Activated naive CD8-positive, alpha-beta T cell treated with anti-CD3 and anti-CD28 coated beads, Interleukin-2, amount 50 U/mL, for 24 hours (primary cell): ENCODE measurements around the gene KDM2B.

Source experiments
- ATAC-seq: fragments of 150-1000 bp; cut with Tn5 transposase; one replicate; pipeline ENCODE4 v1.10.0; 2021
- DNase-seq: peaks from one replicate; pipeline ENCODE4 v3.0.0; 2021
- H3K27ac Mint-ChIP-seq: one replicate; pipeline ENCODE4 v1.8.0; 2021; ENCODE audit warnings: mild to moderate bottlenecking, mixed read lengths
- H3K27me3 Mint-ChIP-seq: one replicate; pipeline ENCODE4 v1.8.0; 2021; ENCODE audit warnings: mixed read lengths
- H3K36me3 Mint-ChIP-seq: one replicate; pipeline ENCODE4 v1.8.0; 2021; ENCODE audit warnings: low read depth, mixed read lengths
- H3K4me1 Mint-ChIP-seq: one replicate; pipeline ENCODE4 v1.8.0; 2021; ENCODE audit warnings: mixed read lengths
- H3K4me3 Mint-ChIP-seq: one replicate; pipeline ENCODE4 v1.8.0; 2021; ENCODE audit warnings: mild to moderate bottlenecking, moderate library complexity, mixed read lengths
- H3K9me3 Mint-ChIP-seq: one replicate; pipeline ENCODE4 v1.8.0; 2021; ENCODE audit warnings: mixed read lengths

KDM2B gene

GRCh38 chr12:121514184-121514742 is 66.6 kb downstream of the KDM2B start:
- H3K27me3 Mint-ChIP-seq: no peaks in the 10 kb centered on the region
- peak overlapping the region; percentile 1 for H3K27ac Mint-ChIP-seq
- no peaks in the 10 kb centered on the region for H3K9me3 Mint-ChIP-seq
- no peak overlapping the region for H3K4me3 Mint-ChIP-seq
- no peak for DNase-seq
- peaks cover 7% of the 10 kb centered on the region for H3K4me1 Mint-ChIP-seq
- peaks cover 5% of the 10 kb centered on the region for H3K36me3 Mint-ChIP-seq
- peak; percentile 60 for ATAC-seq

- DNase-seq (peak; percentile 30), ATAC-seq (peak; percentile 44)
- no peaks in the 10 kb centered on the region for H3K9me3 Mint-ChIP-seq
- peaks cover 7% of the 10 kb centered on the region for H3K4me1 Mint-ChIP-seq
- H3K27me3 Mint-ChIP-seq: no peaks in the 10 kb centered on the region
- H3K27ac Mint-ChIP-seq: peak overlapping the region; percentile 1
- H3K36me3 Mint-ChIP-seq: peaks cover 6% of the 10 kb centered on the region
- H3K4me3 Mint-ChIP-seq: no peak overlapping the region
These were observed 67.2 kb downstream of the KDM2B start for GRCh38 chr12:121513464-121514183.

DNA sequence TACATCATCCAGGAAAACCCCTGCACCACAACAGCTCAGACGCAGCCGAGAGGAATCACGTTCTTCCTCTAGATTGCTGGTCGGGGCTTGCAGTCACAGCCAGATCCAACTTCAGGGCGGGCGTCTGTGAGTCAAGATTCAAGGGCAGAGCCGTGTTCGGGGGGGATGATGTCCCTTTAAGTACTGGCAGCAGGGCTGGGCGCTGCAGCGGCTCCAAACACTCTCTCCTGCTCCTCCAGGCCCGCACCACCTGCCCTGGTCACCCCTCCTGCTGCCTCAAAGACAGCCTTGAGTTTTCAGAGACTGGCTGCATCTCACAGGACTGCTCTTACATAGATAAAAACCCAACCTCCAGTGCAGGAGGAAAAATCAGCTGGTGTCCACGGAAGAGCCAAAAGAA is 68.3 kb downstream of the KDM2B start:
- peaks cover 7% of the 10 kb centered on the region for H3K4me1 Mint-ChIP-seq
- H3K27me3 Mint-ChIP-seq: no peaks in the 10 kb centered on the region
- H3K4me3 Mint-ChIP-seq: no peak overlapping the region
- H3K36me3 Mint-ChIP-seq: peaks cover 9% of the 10 kb centered on the region
- H3K27ac Mint-ChIP-seq: no peak overlapping the region
- H3K9me3 Mint-ChIP-seq: no peaks in the 10 kb centered on the region
- no peak for ATAC-seq
- no peak for DNase-seq

- no peaks in the 10 kb centered on the region for H3K9me3 Mint-ChIP-seq
- H3K36me3 Mint-ChIP-seq: peaks cover 9% of the 10 kb centered on the region
- H3K4me1 Mint-ChIP-seq: peaks cover 7% of the 10 kb centered on the region
- H3K4me3 Mint-ChIP-seq: no peak overlapping the region
- peak overlapping the region; percentile 52 for H3K27ac Mint-ChIP-seq
- ATAC-seq (no peak), DNase-seq (no peak)
- no peaks in the 10 kb centered on the region for H3K27me3 Mint-ChIP-seq
These were observed 68.9 kb downstream of the KDM2B start for GRCh38 chr12:121511916-121512315.

- ATAC-seq: no peak
- Mint-ChIP-seq H3K4me3 (no peak overlapping the region), H3K27me3 (no peaks in the 10 kb centered on the region), H3K9me3 (no peaks in the 10 kb centered on the region), H3K27ac (no peak overlapping the region), H3K36me3 (peaks cover 4% of the 10 kb centered on the region), H3K4me1 (peaks cover 2% of the 10 kb centered on the region)
- no peak for DNase-seq
These were observed 71.5 kb downstream of the KDM2B start for GRCh38 chr12:121509339-121509738.

- Mint-ChIP-seq H3K4me3 (no peak overlapping the region), H3K36me3 (peaks cover 4% of the 10 kb centered on the region), H3K27ac (no peak overlapping the region), H3K4me1 (peaks cover 2% of the 10 kb centered on the region), H3K9me3 (no peaks in the 10 kb centered on the region), H3K27me3 (no peaks in the 10 kb centered on the region)
- DNase-seq: no peak
- no peak for ATAC-seq
These were observed 72.3 kb downstream of the KDM2B start for GRCh38 chr12:121508533-121508932.

DNA sequence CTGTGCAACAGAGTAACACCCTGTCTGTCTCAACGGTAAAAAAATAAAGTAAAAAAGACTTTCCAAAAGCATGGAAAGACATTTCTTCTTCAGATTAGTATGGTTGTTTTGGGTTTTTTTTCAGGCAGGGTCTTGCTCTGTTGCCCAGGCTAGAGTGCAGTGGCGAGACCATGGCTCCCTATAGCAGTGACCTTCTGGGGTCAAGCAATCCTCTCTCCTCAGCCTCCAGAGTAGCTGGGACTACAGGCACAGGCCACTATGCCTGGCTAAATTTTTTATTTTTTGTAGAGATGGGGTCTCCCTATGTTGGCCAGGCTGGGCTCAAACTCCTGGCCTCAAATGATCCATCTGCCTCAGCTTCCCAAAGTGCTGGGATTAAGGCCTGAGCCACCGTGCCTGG is 72.8 kb downstream of the KDM2B start:
- Mint-ChIP-seq H3K36me3 (peaks cover 4% of the 10 kb centered on the region), H3K4me1 (peaks cover 8% of the 10 kb centered on the region), H3K27me3 (no peaks in the 10 kb centered on the region), H3K4me3 (no peak overlapping the region), H3K9me3 (no peaks in the 10 kb centered on the region), H3K27ac (no peak overlapping the region)
- ATAC-seq: no peak
- no peak for DNase-seq

DNA sequence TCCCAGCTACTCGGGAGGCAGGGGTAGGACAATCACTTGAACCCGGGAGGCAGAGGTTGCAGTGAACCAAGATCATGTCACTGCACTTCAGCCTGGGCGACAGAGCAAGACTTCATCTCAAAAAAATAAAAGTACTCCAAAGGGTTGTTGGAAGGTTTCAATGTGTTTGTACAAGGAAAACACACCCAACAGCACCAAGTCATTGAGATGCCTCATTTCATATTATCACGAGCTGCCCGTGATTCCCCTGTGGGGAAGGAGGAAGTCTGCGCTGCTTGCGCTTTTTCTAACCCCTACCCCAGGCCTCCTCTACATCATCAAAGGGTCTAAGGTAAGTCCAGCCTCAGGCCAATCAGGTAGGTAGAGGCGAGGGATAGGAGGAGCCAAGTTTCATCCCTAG is 73.6 kb downstream of the KDM2B start:
- DNase-seq (no peak), ATAC-seq (no peak)
- H3K27me3 Mint-ChIP-seq: no peaks in the 10 kb centered on the region
- no peak overlapping the region for H3K27ac Mint-ChIP-seq
- H3K4me3 Mint-ChIP-seq: no peak overlapping the region
- H3K9me3 Mint-ChIP-seq: no peaks in the 10 kb centered on the region
- H3K36me3 Mint-ChIP-seq: peaks cover 4% of the 10 kb centered on the region
- peaks cover 8% of the 10 kb centered on the region for H3K4me1 Mint-ChIP-seq

- DNase-seq (no peak), ATAC-seq (no peak)
- no peak overlapping the region for H3K27ac Mint-ChIP-seq
- H3K4me1 Mint-ChIP-seq: peaks cover 8% of the 10 kb centered on the region
- no peaks in the 10 kb centered on the region for H3K27me3 Mint-ChIP-seq
- H3K4me3 Mint-ChIP-seq: no peak overlapping the region
- H3K9me3 Mint-ChIP-seq: no peaks in the 10 kb centered on the region
- H3K36me3 Mint-ChIP-seq: peaks cover 4% of the 10 kb centered on the region
These were observed 75.3 kb downstream of the KDM2B start for GRCh38 chr12:121505513-121505912.

- Mint-ChIP-seq H3K9me3 (no peaks in the 10 kb centered on the region), H3K4me3 (no peak overlapping the region), H3K4me1 (peaks cover 11% of the 10 kb centered on the region), H3K27ac (no peak overlapping the region), H3K27me3 (no peaks in the 10 kb centered on the region), H3K36me3 (peaks cover 4% of the 10 kb centered on the region)
- no peak for ATAC-seq
- DNase-seq: no peak
These were observed 76.3 kb downstream of the KDM2B start for GRCh38 chr12:121504505-121504904.

GRCh38 chr12:121503395-121503794 is 77.4 kb downstream of the KDM2B start:
- DNase-seq (no peak), ATAC-seq (no peak)
- Mint-ChIP-seq H3K27me3 (no peaks in the 10 kb centered on the region), H3K4me1 (peaks cover 11% of the 10 kb centered on the region), H3K27ac (peak overlapping the region; percentile 29), H3K9me3 (no peaks in the 10 kb centered on the region), H3K36me3 (peaks cover 2% of the 10 kb centered on the region), H3K4me3 (no peak overlapping the region)

DNA sequence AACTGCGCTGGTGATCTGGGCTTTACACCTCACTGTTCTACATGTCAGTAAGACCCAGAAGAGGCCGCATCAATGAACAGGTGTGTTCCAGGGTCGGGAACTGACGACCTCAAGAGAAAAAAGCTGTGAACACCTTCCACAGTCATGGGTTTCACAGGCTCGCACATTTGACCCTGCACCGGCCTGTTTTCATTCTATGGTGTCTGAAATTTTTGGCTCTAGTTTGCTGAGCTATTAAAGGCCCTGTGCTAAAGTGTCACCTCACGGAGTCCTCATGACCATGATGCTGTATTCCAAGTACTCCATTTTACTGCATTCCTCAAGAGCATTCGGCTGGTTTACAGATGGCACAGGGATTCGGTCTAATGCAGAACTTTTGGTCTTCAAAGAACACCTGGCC is 78.9 kb downstream of the KDM2B start:
- no peak overlapping the region for H3K27ac Mint-ChIP-seq
- H3K36me3 Mint-ChIP-seq: no peaks in the 10 kb centered on the region
- ATAC-seq (no peak), DNase-seq (no peak)
- H3K27me3 Mint-ChIP-seq: no peaks in the 10 kb centered on the region
- peaks cover 13% of the 10 kb centered on the region for H3K4me1 Mint-ChIP-seq
- H3K9me3 Mint-ChIP-seq: no peaks in the 10 kb centered on the region
- no peak overlapping the region for H3K4me3 Mint-ChIP-seq

DNA sequence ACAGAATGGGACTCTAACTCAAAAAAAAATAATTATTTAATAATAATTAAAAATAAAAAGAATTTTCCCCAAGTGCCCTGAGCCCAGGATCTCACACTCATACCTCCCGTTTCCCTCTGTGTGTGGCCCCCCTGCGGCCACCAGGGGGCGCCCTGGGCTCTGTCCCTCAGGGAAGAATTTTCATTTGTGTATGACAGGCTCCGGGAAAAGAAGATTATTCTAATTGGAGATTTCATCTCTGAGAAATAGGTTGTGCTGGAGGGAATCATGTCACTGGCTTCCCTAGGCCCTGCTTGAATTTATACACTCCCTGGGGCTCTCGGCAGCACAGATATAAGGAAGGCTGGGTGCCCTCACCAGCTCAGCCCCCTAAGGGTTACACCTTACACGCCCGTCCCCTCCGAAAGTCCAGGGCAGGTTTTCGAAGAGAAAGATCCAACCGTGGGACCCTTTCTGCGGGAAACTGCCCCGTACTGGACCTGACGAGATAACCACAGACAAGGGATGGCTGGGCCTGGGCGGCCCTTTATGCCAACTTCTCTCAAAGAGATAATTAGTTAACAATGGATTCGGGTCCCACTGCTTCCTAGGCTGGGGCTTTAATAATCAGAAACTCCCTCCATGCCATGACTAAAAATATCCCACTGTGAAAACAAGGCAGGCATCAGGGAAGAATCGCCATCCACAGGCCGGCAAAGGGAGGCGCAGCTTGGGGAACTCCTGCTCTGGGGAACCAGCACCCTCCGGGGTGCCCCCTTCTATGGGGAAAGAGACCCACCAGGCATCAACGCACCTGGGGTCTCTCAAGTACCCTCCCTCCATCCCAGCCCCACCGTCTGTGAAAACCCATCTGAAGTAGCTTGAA is 80.7 kb downstream of the KDM2B start:
- Mint-ChIP-seq H3K4me3 (no peak overlapping the region), H3K9me3 (no peaks in the 10 kb centered on the region), H3K4me1 (peaks cover 15% of the 10 kb centered on the region), H3K36me3 (no peaks in the 10 kb centered on the region), H3K27me3 (no peaks in the 10 kb centered on the region), H3K27ac (no peak overlapping the region)
- peak; percentile 75 for DNase-seq
- ATAC-seq: peak; percentile 66

DNA sequence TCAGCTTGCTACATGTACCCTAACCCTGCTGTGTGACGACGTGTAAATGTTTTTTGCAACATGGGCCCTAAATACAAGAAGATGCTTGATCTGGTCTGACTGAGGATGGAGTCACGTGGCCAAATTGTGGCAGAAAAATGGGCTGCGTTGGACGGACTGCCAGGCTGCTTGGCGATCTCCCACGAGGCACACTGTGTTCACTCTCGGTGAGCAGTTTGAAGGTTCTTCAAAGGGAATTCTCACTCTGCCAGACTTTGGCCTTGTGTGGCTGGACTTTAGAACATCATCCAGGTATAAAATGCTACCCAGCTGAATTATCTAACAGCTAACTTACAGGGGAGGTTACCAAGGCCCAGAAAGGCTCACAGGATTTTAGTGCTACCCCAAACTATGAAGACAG is 85.1 kb downstream of the KDM2B start:
- no peak overlapping the region for H3K27ac Mint-ChIP-seq
- ATAC-seq (no peak), DNase-seq (no peak)
- peaks cover 3% of the 10 kb centered on the region for H3K36me3 Mint-ChIP-seq
- H3K27me3 Mint-ChIP-seq: no peaks in the 10 kb centered on the region
- peaks cover 15% of the 10 kb centered on the region for H3K4me1 Mint-ChIP-seq
- H3K4me3 Mint-ChIP-seq: no peak overlapping the region
- no peaks in the 10 kb centered on the region for H3K9me3 Mint-ChIP-seq
